Hypothalamus (tissue), 51 donors: ENCODE results near the gene GPATCH1.
"Not testable (repeated sequence)": the region's sequence is repeated elsewhere in the genome, so short reads cannot be mapped to it uniquely, and the experiment has no call there.

ENCODE experiments used
- DNase-seq, 51 donors: peaks; one replicate each; lab custom pipeline; 2025; lab: John Stamatoyannopoulos, UW

Gene GPATCH1, protein sequence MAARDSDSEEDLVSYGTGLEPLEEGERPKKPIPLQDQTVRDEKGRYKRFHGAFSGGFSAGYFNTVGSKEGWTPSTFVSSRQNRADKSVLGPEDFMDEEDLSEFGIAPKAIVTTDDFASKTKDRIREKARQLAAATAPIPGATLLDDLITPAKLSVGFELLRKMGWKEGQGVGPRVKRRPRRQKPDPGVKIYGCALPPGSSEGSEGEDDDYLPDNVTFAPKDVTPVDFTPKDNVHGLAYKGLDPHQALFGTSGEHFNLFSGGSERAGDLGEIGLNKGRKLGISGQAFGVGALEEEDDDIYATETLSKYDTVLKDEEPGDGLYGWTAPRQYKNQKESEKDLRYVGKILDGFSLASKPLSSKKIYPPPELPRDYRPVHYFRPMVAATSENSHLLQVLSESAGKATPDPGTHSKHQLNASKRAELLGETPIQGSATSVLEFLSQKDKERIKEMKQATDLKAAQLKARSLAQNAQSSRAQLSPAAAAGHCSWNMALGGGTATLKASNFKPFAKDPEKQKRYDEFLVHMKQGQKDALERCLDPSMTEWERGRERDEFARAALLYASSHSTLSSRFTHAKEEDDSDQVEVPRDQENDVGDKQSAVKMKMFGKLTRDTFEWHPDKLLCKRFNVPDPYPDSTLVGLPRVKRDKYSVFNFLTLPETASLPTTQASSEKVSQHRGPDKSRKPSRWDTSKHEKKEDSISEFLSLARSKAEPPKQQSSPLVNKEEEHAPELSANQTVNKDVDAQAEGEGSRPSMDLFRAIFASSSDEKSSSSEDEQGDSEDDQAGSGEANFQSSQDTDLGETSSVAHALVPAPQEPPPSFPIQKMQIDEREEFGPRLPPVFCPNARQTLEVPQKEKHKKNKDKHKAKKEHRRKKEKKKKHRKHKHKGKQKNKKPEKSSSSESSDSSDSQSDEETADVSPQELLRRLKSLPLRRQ

DNA sequence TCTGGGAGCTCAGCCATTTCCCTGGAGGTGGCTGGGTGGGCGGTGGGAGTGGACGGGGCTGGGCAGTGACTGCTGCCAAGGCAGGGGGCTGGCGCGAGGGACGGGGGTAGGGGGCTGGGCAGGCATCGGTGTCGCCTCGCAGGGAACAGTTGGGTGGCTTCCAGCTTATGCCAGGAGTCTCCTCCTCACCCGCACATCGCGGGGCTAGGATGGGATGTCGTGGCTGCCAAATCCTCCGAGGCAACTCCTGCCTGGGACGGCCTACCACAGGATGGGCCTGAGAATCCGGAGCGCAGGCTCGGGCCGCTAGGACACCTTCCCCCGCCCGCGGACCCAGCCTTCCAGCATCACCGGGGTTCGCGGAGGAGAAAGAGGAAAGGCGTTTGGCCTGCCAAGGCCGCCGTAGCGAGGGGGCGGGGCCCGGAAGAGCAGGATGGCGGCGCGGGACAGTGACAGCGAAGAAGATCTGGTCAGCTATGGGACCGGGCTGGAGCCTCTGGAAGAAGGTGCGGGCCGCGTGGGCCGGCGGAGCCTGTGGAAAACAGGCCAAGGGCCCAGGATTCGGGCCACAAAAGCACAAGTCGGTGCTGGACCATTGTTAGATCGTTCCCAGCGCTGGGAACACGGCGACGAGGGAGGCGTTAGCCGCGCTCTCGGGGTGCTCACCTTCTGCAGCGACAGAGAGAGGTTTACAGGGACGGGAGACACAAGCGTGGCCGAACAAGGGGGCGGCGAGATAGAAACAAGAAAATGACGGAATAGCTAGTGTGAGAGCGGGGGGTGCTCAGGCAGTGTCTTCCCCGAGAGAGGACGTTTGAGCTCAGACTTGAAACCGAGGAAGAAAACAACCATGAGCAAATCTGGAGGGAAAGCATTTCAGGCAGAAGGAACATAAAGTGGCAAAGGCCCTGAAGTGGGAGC lies at the start of gene GPATCH1:
Gene GPATCH1 (plus strand): TSS at position 421 of the 921 bp plus-strand sequence. CDS start 13 bp downstream, at position 434.
- DNase-seq = peak; percentile 45 to 91 (median 83)

DNA sequence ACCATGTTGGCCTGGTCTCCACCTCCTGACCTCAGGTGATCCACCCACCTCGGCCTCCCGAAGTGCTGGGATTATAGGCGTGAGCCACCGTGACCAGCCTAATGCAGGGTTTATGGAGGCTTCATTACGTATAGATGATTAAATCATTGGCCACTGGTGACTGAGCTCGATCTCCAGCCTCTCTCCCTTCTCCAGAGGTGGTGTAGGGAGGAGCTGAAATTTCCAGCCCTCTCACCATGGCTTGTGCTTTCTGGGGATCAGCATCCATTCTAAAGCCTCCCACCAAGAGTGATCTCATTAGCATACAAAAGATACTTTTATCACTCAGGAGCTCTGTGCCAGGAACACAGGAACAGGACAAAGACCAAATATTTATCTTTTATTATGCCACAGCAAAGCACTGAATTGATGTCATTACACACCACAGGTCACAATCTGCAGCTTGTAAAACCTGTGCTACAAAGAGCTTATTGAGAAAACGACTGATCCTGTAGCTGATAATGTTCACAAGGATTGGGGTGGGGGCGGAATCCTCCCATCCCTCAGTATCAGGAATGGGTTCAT lies 48.7 kb upstream of the GPATCH1 start:
- DNase-seq = no peak

DNA sequence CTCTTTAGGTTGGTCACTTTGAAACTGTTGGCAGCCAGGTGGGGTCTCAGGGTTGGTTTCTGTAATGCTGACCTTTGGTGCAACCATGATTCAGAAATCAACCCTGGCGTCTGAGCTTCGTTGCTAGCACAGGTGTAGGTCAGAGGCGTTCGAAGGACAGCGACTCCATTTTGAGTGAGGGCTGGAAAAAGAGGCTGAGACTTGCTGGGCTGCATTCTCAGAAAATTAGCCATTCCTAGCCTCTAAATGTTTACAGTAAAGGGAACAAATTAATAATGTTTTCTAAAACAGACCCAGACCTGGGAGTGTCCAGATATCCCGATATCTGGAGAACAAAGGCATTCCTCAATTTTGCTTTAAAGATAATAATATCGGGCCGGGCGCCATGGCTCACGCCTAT lies 45.5 kb upstream of the GPATCH1 start:
- DNase-seq = no peak

DNA sequence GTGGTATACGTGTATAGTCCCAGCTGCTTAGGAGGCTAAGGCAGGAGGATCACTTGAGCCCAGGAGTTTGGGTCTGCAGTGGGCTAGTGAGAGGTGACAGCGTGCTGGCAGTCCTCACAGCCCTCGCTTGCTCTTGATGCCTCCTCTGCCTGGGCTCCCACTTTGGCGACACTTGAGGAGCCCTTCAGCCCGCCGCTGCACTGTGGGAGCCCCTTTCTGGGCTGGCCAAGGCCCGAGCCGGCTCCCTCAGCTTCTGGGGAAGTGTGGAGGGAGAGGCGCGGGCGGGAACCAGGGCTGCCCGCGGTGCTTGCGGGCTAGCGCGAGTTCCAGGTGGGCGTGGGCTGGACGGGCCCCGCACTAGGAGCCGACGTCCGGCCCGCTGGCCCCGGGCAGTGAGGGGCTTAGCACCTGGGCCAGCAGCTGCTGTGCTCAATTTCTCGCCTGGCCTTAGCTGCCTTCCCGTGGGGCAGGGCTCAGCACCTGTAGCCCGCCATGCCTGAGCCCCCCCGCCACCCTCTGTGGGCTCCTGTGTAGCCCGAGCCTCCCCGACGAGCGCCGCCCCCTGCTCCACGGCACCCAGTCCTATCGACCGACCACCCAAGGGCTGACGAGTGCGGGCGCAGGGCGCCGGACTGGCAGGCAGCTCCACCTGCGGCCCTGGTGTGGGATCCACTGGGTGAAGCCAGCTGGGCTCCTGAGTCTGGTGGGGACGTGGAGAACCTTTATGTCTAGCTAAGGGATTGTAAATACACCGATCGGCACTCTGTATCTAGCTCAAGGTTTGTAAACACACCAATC lies 44.4 kb upstream of the GPATCH1 start:
- not testable (repeated sequence) for DNase-seq

DNA sequence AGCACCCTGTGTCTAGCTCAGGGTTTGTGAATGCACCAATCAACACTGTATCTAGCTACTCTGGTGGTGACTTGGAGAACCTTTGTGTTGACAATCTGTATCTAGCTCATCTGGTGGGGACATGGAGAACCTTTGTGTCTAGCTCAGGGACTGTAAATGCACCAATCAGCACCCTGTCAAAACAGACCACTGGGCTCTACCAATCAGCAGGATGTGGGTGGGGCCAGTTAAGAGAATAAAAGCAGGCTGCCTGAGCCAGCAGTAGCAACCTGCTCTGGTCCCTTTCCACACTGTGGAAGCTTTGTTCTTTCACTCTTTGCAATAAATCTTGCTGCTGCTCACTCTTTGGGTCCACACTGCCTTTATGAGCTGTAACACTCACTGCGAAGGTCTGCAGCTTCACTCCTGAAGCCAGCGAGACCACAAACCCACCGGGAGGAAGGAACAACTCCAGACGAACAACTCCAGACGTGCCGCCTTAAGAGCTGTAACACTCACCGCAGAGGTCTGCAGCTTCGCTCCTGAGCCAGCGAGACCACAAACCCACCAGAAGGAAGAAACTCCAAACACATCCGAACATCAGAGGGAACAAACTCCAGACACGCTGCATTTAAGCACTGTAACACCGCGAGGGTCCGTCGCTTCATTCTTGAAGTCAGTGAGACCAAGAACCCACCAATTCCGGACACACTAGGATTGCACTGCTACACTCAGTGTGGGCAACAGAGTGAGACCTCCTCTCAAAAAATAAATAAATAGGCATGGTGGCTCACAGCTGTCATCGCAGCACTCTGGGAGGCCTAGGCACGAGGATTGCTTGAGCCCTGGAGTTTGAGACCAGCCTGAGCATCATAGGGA lies 43.6 kb upstream of the GPATCH1 start:
- not testable (repeated sequence) for DNase-seq

DNA sequence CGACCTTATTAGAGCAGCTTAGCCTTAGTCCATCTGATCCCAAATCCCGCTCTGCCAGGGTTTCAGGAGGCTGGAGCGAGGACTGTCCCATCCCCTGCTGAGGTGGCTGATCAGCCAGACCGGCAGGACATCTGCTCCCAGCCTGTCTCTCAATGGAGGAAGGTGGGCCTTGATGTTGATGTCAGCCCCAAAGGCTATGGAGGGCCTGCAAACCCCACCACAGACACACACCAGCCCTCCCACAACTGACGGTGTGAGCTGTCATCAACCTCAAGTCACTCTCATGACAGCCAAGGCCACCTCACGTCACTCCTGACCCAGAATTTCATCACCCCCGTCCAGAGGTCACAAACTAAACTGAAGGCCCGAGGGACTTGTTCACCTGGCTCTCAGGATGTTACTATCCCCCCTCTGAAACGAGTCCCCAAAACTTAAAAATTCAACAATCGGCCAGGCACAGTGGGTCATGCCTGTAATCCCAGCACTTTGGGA lies 41.8 kb upstream of the GPATCH1 start:
- DNase-seq = no peak

DNA sequence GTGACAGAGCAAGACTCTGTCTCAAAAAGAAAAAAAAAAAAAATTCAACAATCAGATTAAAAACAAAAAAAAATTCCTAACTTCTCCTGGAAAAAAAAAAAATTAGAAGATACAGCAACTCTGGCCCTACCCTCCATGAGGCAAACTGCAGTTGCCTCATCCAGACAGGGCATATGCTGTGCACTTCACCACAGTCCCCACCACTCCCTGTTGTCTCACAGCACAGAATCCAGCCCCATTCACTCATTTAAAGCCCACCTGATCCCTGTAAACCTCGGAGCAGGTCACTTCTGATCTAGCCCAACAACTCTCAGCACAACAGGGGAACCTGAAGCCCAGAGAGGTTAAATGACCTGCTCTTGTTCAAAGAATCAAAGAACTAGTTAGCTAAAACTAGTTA lies 41.2 kb upstream of the GPATCH1 start:
- DNase-seq = no peak

DNA sequence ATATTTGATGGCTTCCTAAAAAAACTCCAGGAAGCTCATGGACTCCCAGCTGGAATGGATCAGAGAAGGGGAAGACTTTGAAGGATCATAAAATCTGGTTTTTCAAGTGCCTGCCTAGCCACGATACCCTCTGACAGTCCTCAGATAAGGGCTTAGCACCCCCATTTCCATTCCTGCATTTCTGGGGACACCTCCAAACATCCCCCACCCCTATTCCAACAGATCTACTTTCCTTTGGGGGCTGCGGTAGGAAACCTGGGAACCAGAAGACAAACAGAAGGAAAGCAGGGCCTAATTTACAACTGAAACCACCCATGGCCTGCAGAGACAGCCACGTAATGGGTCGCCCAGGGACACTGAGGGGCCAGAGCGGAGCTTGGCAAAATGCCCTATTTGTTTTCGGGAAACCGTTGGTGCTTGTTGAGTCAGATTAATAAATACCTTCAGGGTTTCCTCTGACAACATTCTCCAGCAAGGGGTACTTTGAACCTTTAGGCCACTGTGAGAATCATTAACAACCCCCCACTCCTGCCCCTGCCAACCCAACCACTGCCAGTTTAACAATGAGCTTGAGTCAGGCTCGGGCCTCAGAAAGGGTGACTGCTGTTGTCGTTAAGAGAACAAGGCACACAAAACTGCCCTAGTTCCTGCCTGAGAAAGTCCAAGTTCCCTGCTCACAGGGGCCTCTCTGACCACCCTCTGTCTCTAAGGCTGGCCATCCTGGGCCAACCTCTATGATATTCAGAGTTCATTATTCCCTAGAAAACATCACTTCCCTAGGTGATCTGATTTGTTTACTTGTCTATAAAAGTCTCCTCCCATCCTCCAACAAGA lies 39.8 kb upstream of the GPATCH1 start:
- peak in 29 of 51 donors; percentile 3 to 90 (median 33) for DNase-seq

DNA sequence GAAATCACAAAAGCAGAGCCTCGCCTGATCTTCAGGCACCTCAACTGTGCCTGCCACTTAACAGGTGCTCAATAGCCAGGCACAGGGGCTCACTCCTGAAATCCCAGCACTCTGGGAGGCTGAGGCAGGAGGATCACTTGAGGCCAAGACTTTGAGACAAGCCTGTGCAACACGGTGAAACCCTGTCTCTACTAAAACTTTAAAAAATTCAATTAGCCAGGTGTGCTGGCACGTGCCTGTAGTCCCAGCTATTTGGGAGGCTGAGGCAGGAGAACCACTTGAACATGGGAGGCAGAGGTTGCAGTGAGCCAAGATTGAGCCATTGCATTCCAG lies 39.2 kb upstream of the GPATCH1 start:
- DNase-seq = not testable (repeated sequence)

DNA sequence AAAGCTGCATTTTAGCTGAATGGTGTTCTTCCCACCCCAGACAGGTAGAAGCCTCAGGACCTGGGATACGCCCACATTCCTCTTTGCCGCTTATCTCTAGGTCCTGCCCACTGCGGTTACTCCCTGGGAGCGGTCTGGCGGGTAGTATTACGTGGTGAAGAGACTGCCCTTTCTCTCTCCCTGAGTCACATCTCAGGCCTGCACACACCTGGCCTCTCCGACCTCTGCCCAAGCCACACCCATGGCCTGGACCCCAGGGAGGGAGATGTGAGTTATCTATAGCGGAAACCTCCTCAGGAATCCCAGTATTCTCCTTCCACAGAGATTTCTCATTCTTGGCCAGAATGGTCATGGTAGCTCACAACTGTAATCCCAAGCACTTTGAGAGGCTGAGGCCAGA lies 33.6 kb upstream of the GPATCH1 start:
- no peak for DNase-seq

DNA sequence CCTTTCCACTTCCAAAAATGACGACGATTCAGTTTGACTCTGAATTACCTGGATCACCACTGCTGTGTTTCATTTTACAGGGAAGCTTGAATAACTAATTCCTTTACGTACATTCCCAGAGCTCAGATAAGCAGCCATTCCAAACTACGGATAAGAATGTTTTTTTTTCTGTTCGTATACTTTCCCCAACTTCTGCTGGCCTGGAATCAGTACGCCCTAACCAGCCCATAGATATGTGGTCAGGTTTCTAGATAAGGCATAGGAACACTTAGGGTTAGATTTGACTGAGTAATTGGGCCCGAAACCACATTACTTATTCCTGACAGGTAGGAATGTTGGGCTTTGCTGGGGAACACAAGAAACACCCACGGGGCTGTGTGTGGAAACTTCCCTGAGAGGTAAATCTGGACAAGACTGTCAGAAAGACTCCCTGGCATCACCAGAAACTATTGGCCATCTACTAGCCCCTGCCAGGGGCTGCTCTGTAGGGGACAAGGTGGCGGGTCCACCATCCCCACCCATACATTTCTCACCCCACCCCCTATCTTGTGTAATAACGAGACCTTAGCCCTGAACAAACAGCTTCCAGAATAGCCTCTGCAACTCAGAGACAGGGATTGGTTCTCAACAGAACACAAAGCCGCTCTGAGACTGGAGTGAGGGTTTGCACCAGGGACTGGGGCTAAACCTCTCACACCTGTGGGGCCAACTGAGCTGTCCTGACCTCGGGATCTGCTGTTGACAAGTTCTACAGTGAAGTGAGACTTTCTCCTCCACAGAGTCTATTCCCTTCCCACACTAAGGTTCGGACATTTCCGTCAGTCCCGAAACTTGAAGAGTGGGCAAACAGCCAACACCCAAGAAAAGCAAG lies 31.9 kb upstream of the GPATCH1 start:
- no peak for DNase-seq

DNA sequence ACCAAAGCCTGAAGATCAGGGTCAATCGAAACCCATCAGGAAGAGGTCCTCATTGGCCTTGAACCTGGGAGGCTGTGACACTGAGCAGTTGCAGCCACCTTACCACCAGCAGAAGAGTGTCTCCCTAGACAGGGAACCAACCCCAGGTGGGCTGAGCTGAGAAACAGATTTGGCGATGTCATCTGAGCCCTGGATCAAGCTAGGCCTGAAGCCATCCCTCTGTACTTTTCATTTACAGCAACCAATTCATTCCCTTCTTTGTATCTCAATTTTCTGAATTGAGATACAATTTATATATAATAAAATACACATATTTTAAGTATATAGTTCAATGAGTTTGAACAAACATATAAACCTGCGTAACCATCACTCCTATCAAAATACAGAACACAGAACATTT lies 30.9 kb upstream of the GPATCH1 start:
- DNase-seq = no peak

DNA sequence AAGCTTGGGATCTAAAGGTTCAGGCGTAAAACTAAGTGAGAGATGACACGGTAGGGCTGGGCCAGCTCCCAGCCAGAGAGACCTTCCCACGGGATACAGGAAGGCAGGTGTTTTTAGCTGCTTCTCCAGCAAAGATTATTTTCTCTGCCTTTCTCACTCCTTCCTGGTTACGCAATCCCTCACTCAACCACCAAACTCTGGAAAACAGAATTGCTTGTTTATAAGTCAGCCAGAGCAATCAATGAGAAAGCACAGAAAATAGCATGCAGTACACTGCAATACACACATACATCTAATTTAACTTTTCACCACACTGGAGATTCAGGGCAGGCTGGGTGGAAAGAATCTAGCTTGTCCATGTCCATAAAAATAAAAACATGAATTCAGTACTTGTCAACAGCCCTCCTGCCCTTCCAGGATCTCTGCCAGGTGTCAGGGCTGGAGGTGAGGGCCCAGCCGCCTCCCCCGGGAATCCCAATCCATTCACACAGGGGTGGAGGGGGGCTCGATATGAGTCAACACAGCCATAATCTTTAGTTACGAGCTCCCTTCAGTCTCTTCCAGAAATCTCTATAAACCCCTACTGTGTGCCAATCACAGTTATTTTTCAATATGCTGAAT lies 28.5 kb upstream of the GPATCH1 start:
- peak in 1 of 51 donors; percentile 10 for DNase-seq

DNA sequence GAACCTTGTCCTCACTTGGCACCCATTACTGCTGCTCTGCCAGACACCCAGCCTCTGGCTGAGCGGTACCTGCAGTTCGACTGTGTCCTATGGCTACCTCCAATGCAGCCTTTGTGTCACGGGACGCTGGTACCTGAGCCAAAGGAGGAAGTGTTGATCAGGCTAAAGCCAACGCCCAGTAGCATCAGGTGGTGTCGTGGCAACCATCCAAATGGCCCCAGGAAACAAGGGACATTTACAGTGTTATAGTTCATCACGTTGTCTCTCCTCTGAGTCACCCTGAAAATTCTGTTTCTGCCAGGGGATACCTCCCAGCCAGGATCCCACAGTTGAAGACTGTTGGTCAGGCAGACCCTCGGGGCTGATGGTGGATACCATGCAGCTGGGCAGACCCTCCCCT lies 26.4 kb upstream of the GPATCH1 start:
- DNase-seq = peak in 1 of 51 donors; percentile 4

DNA sequence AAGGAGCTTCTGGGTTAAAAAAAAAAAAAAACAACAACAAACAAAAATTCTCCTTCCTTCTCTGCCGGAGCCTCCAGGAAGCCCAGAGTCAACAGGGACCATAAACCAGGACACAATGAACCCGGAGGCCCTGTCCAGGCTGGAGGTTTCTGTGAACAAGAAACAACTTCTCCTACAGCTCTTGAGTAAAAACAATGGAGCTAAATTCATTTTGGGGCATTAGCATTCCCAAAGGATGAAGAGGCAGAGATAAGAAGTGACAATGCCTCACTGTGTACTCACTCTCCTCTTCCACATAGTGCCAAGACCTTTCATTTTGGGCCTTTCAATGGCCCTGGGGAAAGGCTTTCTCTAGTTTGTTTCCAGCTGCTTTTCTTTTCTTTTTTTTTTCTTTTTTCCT lies 25.3 kb upstream of the GPATCH1 start:
- no peak for DNase-seq

DNA sequence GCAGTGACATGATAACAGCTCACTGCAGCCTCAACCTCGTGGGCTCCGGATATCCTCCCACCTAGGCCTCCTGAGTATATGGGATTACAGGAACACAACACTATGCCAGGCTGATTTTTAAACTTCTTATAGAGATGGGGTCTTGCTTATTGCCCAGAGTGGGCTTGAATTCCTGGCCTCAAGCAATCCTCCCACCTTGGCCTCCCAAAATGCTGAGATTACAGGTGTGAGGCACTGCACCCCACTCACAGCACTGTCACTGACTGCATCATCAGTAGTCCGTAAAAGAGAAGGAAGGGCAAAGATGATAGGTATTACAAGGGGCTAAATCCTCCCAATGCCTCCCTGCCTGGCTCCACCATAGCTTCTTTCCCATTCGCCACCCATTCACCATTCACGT lies 20.4 kb upstream of the GPATCH1 start:
- no peak for DNase-seq
